ENCODE results near the gene CCN6. TPM values are rescaled to one million over a fixed set of nuclear protein-coding genes. Genes with fewer than 3 reads are reported as not detected.
"Not testable (repeated sequence)": the region's sequence is repeated elsewhere in the genome, so short reads cannot be mapped to it uniquely, and the experiment has no call there.

CCN6 gene
- polyA plus RNA-seq, 12 donors, result 0.16 to 0.52 (median 0.30) TPM; not detected in 2

GRCh38 chr6:112029045-112029822 lies 24.7 kb upstream of the CCN6 start:
- DNase-seq, result peak; percentile 41

GRCh38 chr6:112030206-112030960 lies 23.5 kb upstream of the CCN6 start:
- no peak for DNase-seq

- DNase-seq, result no peak
Measured at GRCh38 chr6:112030961-112031660, 22.8 kb upstream of the CCN6 start.

GRCh38 chr6:112031960-112032359 lies 21.9 kb upstream of the CCN6 start:
- DNase-seq, result no peak

GRCh38 chr6:112032728-112033127 lies 21.2 kb upstream of the CCN6 start:
- DNase-seq, result no peak

- DNase-seq, result no peak
Measured at GRCh38 chr6:112033791-112034615, 19.9 kb upstream of the CCN6 start.

- DNase-seq, result no peak
Measured at GRCh38 chr6:112034616-112034995, 19.3 kb upstream of the CCN6 start.

GRCh38 chr6:112036088-112036637 lies 17.7 kb upstream of the CCN6 start:
- DNase-seq, result no peak

GRCh38 chr6:112037783-112038216 lies 16.1 kb upstream of the CCN6 start:
- DNase-seq, result no peak

GRCh38 chr6:112038268-112038667 lies 15.6 kb upstream of the CCN6 start:
- DNase-seq, result no peak

- DNase-seq, result no peak
Measured at GRCh38 chr6:112038756-112039430, 15.0 kb upstream of the CCN6 start.

- no peak for DNase-seq
Measured at GRCh38 chr6:112039431-112039770, 14.5 kb upstream of the CCN6 start.

GRCh38 chr6:112040956-112041355 lies 12.9 kb upstream of the CCN6 start:
- DNase-seq, result no peak

- DNase-seq, result no peak
Measured at GRCh38 chr6:112041535-112041934, 12.4 kb upstream of the CCN6 start.

- peak; percentile 94 for DNase-seq
Measured at GRCh38 chr6:112043032-112044007, 10.6 kb upstream of the CCN6 start.

GRCh38 chr6:112044196-112044595 lies 9.7 kb upstream of the CCN6 start:
- no peak for DNase-seq

- no peak for DNase-seq
Measured at GRCh38 chr6:112044856-112045255, 9.0 kb upstream of the CCN6 start.

- not testable (repeated sequence) for DNase-seq
Measured at GRCh38 chr6:112047523-112047922, 6.4 kb upstream of the CCN6 start.

- no peak for DNase-seq
Measured at GRCh38 chr6:112049026-112049799, 4.7 kb upstream of the CCN6 start.

Data from muscle of arm (tissue), 12 donors.